Hepatocyte (in vitro differentiated cells): ENCODE measurements around the gene HNF1A. TPM values are rescaled to one million over a fixed set of nuclear protein-coding genes. Genes with fewer than 3 reads are reported as not detected.

ENCODE experiments used
- DNase-seq: peaks from one replicate; pipeline ENCODE4 v3.0.0-alpha.2; 2016; ENCODE audit warnings: low spot score
- H2AFZ ChIP-seq: fragments of 200-600 bp; sonication (generic); 2 replicates; pipeline ENCODE4 v1.6.0; 2016; ENCODE audit warnings: antibody characterized with exemption, mild to moderate bottlenecking
- H3K27ac ChIP-seq: fragments of 200-600 bp; sonication (generic); 2 replicates; pipeline ENCODE4 v1.5.1; 2016; ENCODE audit warnings: mild to moderate bottlenecking
- H3K27me3 ChIP-seq: fragments of 200-600 bp; sonication (generic); 2 replicates; pipeline ENCODE4 v1.6.1; 2016
- H3K36me3 ChIP-seq: fragments of 200-600 bp; sonication (generic); replicated peaks from 2 replicates; pipeline ENCODE4 v1.5.1; 2016; ENCODE audit warnings: low read depth; ENCODE audit not compliant: insufficient read depth
- H3K4me1 ChIP-seq: fragments of 200-600 bp; sonication (generic); 2 replicates; pipeline ENCODE4 v1.5.1; 2016; ENCODE audit warnings: mild to moderate bottlenecking, moderate library complexity; ENCODE audit not compliant: insufficient read depth
- H3K4me2 ChIP-seq: fragments of 200-600 bp; sonication (generic); 2 replicates; pipeline ENCODE4 v1.6.0; 2016
- H3K4me3 ChIP-seq: fragments of 200-600 bp; sonication (generic); 2 replicates; pipeline ENCODE4 v1.5.1; 2016; ENCODE audit warnings: mild to moderate bottlenecking
- H3K79me2 ChIP-seq: fragments of 200-600 bp; sonication (generic); 2 replicates; pipeline ENCODE4 v1.6.0; 2017; ENCODE audit warnings: mild to moderate bottlenecking
- H3K9me2 ChIP-seq: fragments of 200-600 bp; sonication (generic); replicated peaks from 2 replicates; pipeline ENCODE4 v1.6.0; 2017; ENCODE audit warnings: mild to moderate bottlenecking; ENCODE audit not compliant: insufficient read depth
- H3K9me3 ChIP-seq: fragments of 200-600 bp; sonication (generic); 2 replicates; pipeline ENCODE4 v1.5.1; 2016; ENCODE audit warnings: low read depth, mild to moderate bottlenecking
- H4K20me1 ChIP-seq: fragments of 200-600 bp; sonication (generic); 2 replicates; pipeline ENCODE4 v1.6.0; 2016; ENCODE audit warnings: mild to moderate bottlenecking; ENCODE audit not compliant: insufficient read depth, poor library complexity, severe bottlenecking
- EZH2 ChIP-seq: fragments of 200-600 bp; sonication (generic); IDR thresholded peaks from 2 replicates; pipeline ENCODE4 v1.6.1; 2016; ENCODE audit warnings: antibody characterized with exemption, mild to moderate bottlenecking, borderline replicate concordance
- EZH2phosphoT487 ChIP-seq: fragments of 200-600 bp; sonication (generic); IDR thresholded peaks from one replicate; pipeline ENCODE4 v1.6.1; 2018; ENCODE audit warnings: antibody characterized with exemption, mild to moderate bottlenecking, low read depth, moderate library complexity; ENCODE audit not compliant: unreplicated experiment, severe bottlenecking
- WGBS: methylation state at CpG from one replicate; pipeline ENCODE4 v1.1.6; 2016; ENCODE audit warnings: low lambda C conversion rate; ENCODE audit errors: missing lambda C conversion rate; 5-methylcytosine and 5-hydroxymethylcytosine counted together
- polyA plus RNA-seq: library from polyadenylated mRNA; unstranded; fragments of >200 nt; fragmentation: Nextera tagmentation; extraction: Ambion mirVana; gene quantifications from 2 replicates; pipeline ENCODE4 v1.2.1, GENCODE V29; 2016
- total RNA-seq: library from RNA; depleted of rRNA; stranded (reverse); fragments of >200 nt; gene quantifications from 2 replicates; pipeline ENCODE4 v1.2.3, GENCODE V29; 2014
- TF ChIP-seq, protein P1 (sequence below): fragments of 200-600 bp; sonication (generic); IDR thresholded peaks from 2 replicates; pipeline ENCODE4 v1.5.1; 2016; ENCODE audit warnings: antibody characterized with exemption, mild to moderate bottlenecking; ENCODE audit not compliant: poor library complexity

The HNF1A gene
- total and polyA plus RNA-seq, 2 experiments from 2014 or later: 16.7 to 23.9 TPM

DNA sequence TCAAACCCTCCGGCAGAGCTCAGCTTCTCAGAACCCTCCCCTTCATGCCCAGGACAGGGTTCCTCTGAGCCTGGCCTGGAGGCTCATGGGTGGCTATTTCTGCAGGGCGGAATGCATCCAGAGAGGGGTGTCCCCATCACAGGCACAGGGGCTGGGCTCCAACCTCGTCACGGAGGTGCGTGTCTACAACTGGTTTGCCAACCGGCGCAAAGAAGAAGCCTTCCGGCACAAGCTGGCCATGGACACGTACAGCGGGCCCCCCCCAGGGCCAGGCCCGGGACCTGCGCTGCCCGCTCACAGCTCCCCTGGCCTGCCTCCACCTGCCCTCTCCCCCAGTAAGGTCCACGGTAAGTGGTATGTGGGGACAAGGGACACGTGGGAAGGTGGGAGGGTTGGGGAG is 15.7 kb downstream of the HNF1A start:
- H3K4me2 ChIP-seq: no peak overlapping the region
- TF ChIP-seq, protein P1, sequence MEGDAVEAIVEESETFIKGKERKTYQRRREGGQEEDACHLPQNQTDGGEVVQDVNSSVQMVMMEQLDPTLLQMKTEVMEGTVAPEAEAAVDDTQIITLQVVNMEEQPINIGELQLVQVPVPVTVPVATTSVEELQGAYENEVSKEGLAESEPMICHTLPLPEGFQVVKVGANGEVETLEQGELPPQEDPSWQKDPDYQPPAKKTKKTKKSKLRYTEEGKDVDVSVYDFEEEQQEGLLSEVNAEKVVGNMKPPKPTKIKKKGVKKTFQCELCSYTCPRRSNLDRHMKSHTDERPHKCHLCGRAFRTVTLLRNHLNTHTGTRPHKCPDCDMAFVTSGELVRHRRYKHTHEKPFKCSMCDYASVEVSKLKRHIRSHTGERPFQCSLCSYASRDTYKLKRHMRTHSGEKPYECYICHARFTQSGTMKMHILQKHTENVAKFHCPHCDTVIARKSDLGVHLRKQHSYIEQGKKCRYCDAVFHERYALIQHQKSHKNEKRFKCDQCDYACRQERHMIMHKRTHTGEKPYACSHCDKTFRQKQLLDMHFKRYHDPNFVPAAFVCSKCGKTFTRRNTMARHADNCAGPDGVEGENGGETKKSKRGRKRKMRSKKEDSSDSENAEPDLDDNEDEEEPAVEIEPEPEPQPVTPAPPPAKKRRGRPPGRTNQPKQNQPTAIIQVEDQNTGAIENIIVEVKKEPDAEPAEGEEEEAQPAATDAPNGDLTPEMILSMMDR: no peak
- TF ChIP-seq EZH2: no peak
- TF ChIP-seq EZH2phosphoT487: no peak
- H2AFZ ChIP-seq: no peak overlapping the region
- no peaks in the 10 kb centered on the region for H4K20me1 ChIP-seq
- H3K27ac ChIP-seq: no peak overlapping the region
- no peaks in the 10 kb centered on the region for H3K36me3 ChIP-seq
- H3K79me2 ChIP-seq: no peaks in the 10 kb centered on the region
- no peak for DNase-seq
- no peaks in the 10 kb centered on the region for H3K4me1 ChIP-seq
- H3K9me2 ChIP-seq: no peaks in the 10 kb centered on the region
- H3K4me3 ChIP-seq: no peak overlapping the region
- 95% methylated on average over 15 of the region's 15 CpGs for WGBS
- H3K9me3 ChIP-seq: no peaks in the 10 kb centered on the region
- H3K27me3 ChIP-seq: no peaks in the 10 kb centered on the region

DNA sequence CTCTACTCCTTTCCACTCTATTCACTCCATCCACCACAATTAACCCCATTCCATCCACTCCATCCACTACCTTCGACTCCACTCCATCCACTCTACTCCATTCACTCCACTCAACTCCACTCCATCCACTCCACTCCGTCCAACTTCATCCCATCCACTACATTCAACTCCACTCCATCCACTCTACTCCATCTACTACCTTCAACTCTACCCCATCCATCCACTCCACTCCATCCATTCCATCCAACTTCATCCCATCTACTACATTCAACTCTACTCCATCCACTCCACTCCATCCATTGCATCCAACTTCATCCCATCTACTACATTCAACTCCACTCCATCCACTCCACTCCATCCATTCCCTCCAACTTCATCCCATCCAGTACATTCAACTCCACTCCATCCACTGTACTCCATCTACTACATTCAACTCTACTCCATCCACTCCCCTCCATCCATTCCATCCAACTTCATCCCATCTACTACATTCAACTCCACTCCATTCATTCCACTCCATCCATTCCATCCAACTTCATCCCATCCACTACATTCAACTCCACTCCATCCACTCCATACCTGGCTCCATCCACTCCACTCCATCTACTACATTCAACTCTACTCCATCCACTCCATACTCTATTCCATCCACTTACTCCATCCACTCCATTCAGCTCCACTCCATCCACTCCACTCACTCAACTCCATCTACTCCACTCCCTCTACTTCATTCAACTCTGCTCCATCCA is 16.4 kb downstream of the HNF1A start:
- Histone ChIP-seq H3K9me2 (no peaks in the 10 kb centered on the region), H4K20me1 (no peaks in the 10 kb centered on the region), H3K27ac (no peak overlapping the region), H3K4me1 (no peaks in the 10 kb centered on the region), H3K4me2 (no peak overlapping the region), H3K36me3 (no peaks in the 10 kb centered on the region), H3K79me2 (no peaks in the 10 kb centered on the region), H3K4me3 (no peak overlapping the region), H3K27me3 (no peaks in the 10 kb centered on the region), H2AFZ (no peak overlapping the region), H3K9me3 (no peaks in the 10 kb centered on the region)
- 94% methylated on average over 2 of the region's 2 CpGs for WGBS
- no peak for TF ChIP-seq EZH2
- TF ChIP-seq EZH2phosphoT487: no peak
- TF ChIP-seq, protein P1: no peak
- no peak for DNase-seq

DNA sequence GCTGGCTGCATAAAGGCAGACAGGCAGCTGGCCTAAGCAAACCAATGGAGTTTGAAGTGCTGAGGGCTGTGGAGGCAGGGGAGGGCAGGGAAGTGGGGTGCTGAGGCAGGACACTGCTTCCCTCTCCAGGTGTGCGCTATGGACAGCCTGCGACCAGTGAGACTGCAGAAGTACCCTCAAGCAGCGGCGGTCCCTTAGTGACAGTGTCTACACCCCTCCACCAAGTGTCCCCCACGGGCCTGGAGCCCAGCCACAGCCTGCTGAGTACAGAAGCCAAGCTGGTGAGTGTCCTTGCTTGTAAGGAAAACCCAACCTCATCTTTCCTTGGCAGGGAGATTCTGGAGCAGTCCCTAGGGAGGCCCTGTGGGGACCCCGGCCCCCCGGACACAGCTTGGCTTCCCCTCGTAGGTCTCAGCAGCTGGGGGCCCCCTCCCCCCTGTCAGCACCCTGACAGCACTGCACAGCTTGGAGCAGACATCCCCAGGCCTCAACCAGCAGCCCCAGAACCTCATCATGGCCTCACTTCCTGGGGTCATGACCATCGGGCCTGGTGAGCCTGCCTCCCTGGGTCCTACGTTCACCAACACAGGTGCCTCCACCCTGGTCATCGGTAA is 17.9 kb downstream of the HNF1A start:
- Histone ChIP-seq H3K4me3 (no peak overlapping the region), H4K20me1 (no peaks in the 10 kb centered on the region), H3K4me1 (no peaks in the 10 kb centered on the region), H3K27me3 (no peaks in the 10 kb centered on the region), H3K27ac (no peak overlapping the region), H3K79me2 (no peaks in the 10 kb centered on the region), H3K4me2 (no peak overlapping the region), H3K9me3 (no peaks in the 10 kb centered on the region), H3K9me2 (no peaks in the 10 kb centered on the region), H2AFZ (no peak overlapping the region), H3K36me3 (no peaks in the 10 kb centered on the region)
- TF ChIP-seq EZH2phosphoT487: no peak
- TF ChIP-seq, protein P1: no peak
- no peak for TF ChIP-seq EZH2
- 97% methylated on average over 9 of the region's 11 CpGs for WGBS
- DNase-seq: no peak
